A673 (cell line): ENCODE measurements around the gene OS9.

ENCODE experiments used
- EZH2 ChIP-seq: fragments of 200-600 bp; sonication (generic); IDR thresholded peaks from 2 replicates; pipeline ENCODE4 v1.6.1; 2017; ENCODE audit warnings: borderline replicate concordance, low read depth, mild to moderate bottlenecking, mixed read lengths, antibody characterized with exemption, low read length; ENCODE audit not compliant: poor library complexity, severe bottlenecking
- TF ChIP-seq, protein P1 (sequence below): fragments of 300-800, 200-600 bp; sonication (generic); conservative IDR thresholded peaks from 2 replicates; pipeline ENCODE4 v1.5.1; 2017; ENCODE audit warnings: low read depth, mild to moderate bottlenecking, antibody characterized with exemption, low read length, moderate library complexity, mixed read lengths

DNA sequence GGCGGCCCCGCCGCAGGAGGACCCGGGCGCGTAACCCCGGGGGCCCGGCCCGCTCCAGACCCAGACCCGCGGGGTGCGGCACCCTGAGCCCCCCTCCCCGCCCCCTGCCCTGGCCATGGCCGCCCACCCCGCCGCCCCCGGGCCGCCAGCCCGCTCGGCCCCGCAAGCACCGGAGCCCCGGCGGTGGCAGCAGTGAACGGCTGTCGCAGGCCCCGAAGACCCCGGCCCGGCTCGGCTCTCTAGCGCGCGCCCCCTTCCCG lies 61.2 kb downstream of the OS9 start:
- TF ChIP-seq, protein P1, sequence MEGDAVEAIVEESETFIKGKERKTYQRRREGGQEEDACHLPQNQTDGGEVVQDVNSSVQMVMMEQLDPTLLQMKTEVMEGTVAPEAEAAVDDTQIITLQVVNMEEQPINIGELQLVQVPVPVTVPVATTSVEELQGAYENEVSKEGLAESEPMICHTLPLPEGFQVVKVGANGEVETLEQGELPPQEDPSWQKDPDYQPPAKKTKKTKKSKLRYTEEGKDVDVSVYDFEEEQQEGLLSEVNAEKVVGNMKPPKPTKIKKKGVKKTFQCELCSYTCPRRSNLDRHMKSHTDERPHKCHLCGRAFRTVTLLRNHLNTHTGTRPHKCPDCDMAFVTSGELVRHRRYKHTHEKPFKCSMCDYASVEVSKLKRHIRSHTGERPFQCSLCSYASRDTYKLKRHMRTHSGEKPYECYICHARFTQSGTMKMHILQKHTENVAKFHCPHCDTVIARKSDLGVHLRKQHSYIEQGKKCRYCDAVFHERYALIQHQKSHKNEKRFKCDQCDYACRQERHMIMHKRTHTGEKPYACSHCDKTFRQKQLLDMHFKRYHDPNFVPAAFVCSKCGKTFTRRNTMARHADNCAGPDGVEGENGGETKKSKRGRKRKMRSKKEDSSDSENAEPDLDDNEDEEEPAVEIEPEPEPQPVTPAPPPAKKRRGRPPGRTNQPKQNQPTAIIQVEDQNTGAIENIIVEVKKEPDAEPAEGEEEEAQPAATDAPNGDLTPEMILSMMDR, result no peak
- TF ChIP-seq EZH2, result no peak
